PC-3 (cell line): ENCODE results near the gene CELF1. TPM values are rescaled to one million over a fixed set of nuclear protein-coding genes. Genes with fewer than 3 reads are reported as not detected.

Experiments used
- ATAC-seq: fragments of 200-7000 bp; cut with Tn5 transposase; 2 replicates; pipeline ENCODE4 v1.9.1; 2020; ENCODE audit warnings: mild to moderate bottlenecking, moderate library complexity
- BruUV-seq: library from RNA; stranded (reverse); fragments of 400-500 nt; replicated peaks from 2 replicates; lab custom pipeline; 2021; lab: Mats Ljungman, UMichigan
- CTCF ChIA-PET: fragments of 300-600 bp; sonication (Branson Sonifier 250); formaldehyde crosslinking; loops from one replicate; lab custom pipeline; 2022; ENCODE audit warnings: antibody characterized with exemption; lab: Charles Lee
- POLR2A ChIA-PET: fragments of 300-600 bp; sonication (Branson Sonifier 250); formaldehyde crosslinking; loops from one replicate; lab custom pipeline; 2022; ENCODE audit warnings: antibody characterized with exemption; ENCODE audit not compliant: unreplicated experiment; lab: Charles Lee
- DNase-seq: peaks from one replicate; pipeline ENCODE4 v3.0.0-alpha.2; 2015
- H2AFZ ChIP-seq: fragments of 300-600 bp; sonication (generic); 2 replicates; pipeline ENCODE4 v1.6.0; 2016; ENCODE audit warnings: antibody characterized with exemption, low read length
- H3F3A ChIP-seq: fragments of 300-600 bp; sonication (generic); one replicate; pipeline ENCODE4 v1.6.0; 2017; ENCODE audit warnings: antibody characterized with exemption, low read length, control low read depth, mild to moderate bottlenecking; ENCODE audit not compliant: unreplicated experiment
- H3K27ac ChIP-seq: fragments of 300-600 bp; sonication (generic); 2 replicates; pipeline ENCODE4 v1.5.1; 2016; ENCODE audit warnings: mild to moderate bottlenecking, low read length
- H3K27me3 ChIP-seq: fragments of 300-600 bp; sonication (generic); 2 replicates; pipeline ENCODE4 v1.6.1; 2016; ENCODE audit warnings: low read length, mixed read lengths
- H3K36me3 ChIP-seq: fragments of 300-600 bp; sonication (generic); 2 replicates; pipeline ENCODE4 v1.6.1; 2016; ENCODE audit warnings: low read depth, mixed run types, low read length, mixed read lengths
- H3K4me1 ChIP-seq: fragments of 300-600 bp; sonication (generic); 2 replicates; pipeline ENCODE4 v1.5.1; 2016; ENCODE audit warnings: low read length; ENCODE audit not compliant: insufficient read depth
- H3K4me2 ChIP-seq: fragments of 300-600 bp; sonication (generic); 2 replicates; pipeline ENCODE4 v1.6.0; 2016; ENCODE audit warnings: low read length
- H3K4me3 ChIP-seq: fragments of 300-600 bp; sonication (generic); 2 replicates; pipeline ENCODE4 v1.5.1; 2016; ENCODE audit warnings: mild to moderate bottlenecking, low read length, mixed read lengths
- H3K79me2 ChIP-seq: fragments of 300-600 bp; sonication (generic); 2 replicates; pipeline ENCODE4 v1.6.1; 2017; ENCODE audit warnings: low read length, mixed read lengths
- H3K9ac ChIP-seq: fragments of 300-600 bp; sonication (generic); 2 replicates; pipeline ENCODE4 v1.6.0; 2016; ENCODE audit warnings: mild to moderate bottlenecking, low read length
- H3K9me2 ChIP-seq: fragments of 300-600 bp; sonication (generic); replicated peaks from 2 replicates; pipeline ENCODE4 v1.6.1; 2016; ENCODE audit warnings: mixed run types, low read length, mixed read lengths
- H3K9me3 ChIP-seq: fragments of 300-600 bp; sonication (generic); 2 replicates; pipeline ENCODE4 v1.6.1; 2016; ENCODE audit warnings: low read length, mixed read lengths
- H4K20me1 ChIP-seq: fragments of 300-600 bp; sonication (generic); 2 replicates; pipeline ENCODE4 v1.6.1; 2016; ENCODE audit warnings: low read length, mixed read lengths
- CTCF ChIP-seq: fragments of 300-600 bp; sonication (generic); conservative IDR thresholded peaks from 2 replicates; pipeline ENCODE4 v1.5.1; 2017; ENCODE audit warnings: antibody characterized with exemption, low read depth, mild to moderate bottlenecking, low read length
- EZH2 ChIP-seq: fragments of 300-600 bp; sonication (generic); IDR thresholded peaks from one replicate; pipeline ENCODE4 v1.6.1; 2017; ENCODE audit warnings: antibody characterized with exemption, mild to moderate bottlenecking, low read length; ENCODE audit not compliant: unreplicated experiment
- EZH2phosphoT487 ChIP-seq: fragments of 300-600 bp; sonication (generic); IDR thresholded peaks from 2 replicates; pipeline ENCODE4 v1.6.1; 2018; ENCODE audit warnings: mild to moderate bottlenecking, antibody characterized with exemption, low read length, borderline replicate concordance
- intact Hi-C: fragments of 100-400 bp; cut with micrococcal nuclease; formaldehyde crosslinking; loops from 2 replicates; pipeline ENCODE4 v1.9.0; 2023
- total RNA-seq: library from RNA; depleted of rRNA; stranded (reverse); fragments of >200 nt; gene quantifications from 2 replicates; pipeline ENCODE4 v1.2.3, GENCODE V29; 2014

CELF1 gene
- total RNA-seq, 1 experiment from 2014 or later = 80.1 TPM

- no peaks in the 10 kb centered on the region for H3K4me1 ChIP-seq
- H3K9me2 ChIP-seq = no peaks in the 10 kb centered on the region
- H3K79me2 ChIP-seq = no peaks in the 10 kb centered on the region
- H3K9me3 ChIP-seq = no peaks in the 10 kb centered on the region
- ATAC-seq (no peak), DNase-seq (no peak)
- no TSS peak for BruUV-seq
- no peak overlapping the region for H3K27ac ChIP-seq
- H4K20me1 ChIP-seq = no peaks in the 10 kb centered on the region
- H3K4me3 ChIP-seq = no peak overlapping the region
- H3K36me3 ChIP-seq = no peaks in the 10 kb centered on the region
- CTCF ChIA-PET = no interaction called here
- no peak overlapping the region for H2AFZ ChIP-seq
- no peak overlapping the region for H3K9ac ChIP-seq
- intact Hi-C loops = no loop called here
- H3K4me2 ChIP-seq = no peak overlapping the region
- H3F3A ChIP-seq = no peaks in the 10 kb centered on the region
- POLR2A ChIA-PET = no interaction called here
- no peaks in the 10 kb centered on the region for H3K27me3 ChIP-seq
- TF ChIP-seq EZH2phosphoT487 = no peak
- no peak for TF ChIP-seq CTCF
- no peak for TF ChIP-seq EZH2
These were observed 112.9 kb downstream of the CELF1 start for GRCh38 chr11:47440054-47440476.

DNA sequence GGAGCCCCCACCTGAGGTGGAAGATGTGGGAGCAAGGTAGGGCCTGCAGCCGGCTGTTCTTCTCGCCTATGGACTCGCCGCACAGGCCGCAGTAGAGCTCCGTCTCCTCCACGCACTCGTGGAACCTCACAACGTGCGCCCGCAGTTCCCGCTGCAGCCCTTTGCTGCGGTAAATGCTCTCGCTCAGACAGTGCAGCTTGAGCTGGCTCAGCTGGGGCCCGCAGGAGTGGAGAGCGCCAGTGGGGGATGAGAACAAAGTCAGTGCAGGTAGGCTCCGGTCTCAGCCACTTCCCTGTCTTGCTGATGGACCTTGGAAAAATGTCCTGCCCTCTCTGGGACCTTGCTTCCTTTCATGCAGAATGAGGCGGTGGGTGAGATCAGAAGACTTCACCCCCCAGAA, 114.2 kb downstream of the CELF1 start:
- H4K20me1 ChIP-seq = no peaks in the 10 kb centered on the region
- TF ChIP-seq EZH2 (no peak), EZH2phosphoT487 (no peak), CTCF (no peak)
- ChIA-PET CTCF (no interaction called here), POLR2A (no interaction called here)
- no peak overlapping the region for H3K9ac ChIP-seq
- H3F3A ChIP-seq = no peaks in the 10 kb centered on the region
- no peak overlapping the region for H3K27ac ChIP-seq
- no peaks in the 10 kb centered on the region for H3K4me1 ChIP-seq
- H3K9me3 ChIP-seq = no peaks in the 10 kb centered on the region
- intact Hi-C loops = no loop called here
- H3K79me2 ChIP-seq = no peaks in the 10 kb centered on the region
- no peaks in the 10 kb centered on the region for H3K36me3 ChIP-seq
- no peak overlapping the region for H2AFZ ChIP-seq
- BruUV-seq = no TSS peak
- no peak for DNase-seq
- no peaks in the 10 kb centered on the region for H3K27me3 ChIP-seq
- no peak for ATAC-seq
- no peak overlapping the region for H3K4me2 ChIP-seq
- no peak overlapping the region for H3K4me3 ChIP-seq
- no peaks in the 10 kb centered on the region for H3K9me2 ChIP-seq

DNA sequence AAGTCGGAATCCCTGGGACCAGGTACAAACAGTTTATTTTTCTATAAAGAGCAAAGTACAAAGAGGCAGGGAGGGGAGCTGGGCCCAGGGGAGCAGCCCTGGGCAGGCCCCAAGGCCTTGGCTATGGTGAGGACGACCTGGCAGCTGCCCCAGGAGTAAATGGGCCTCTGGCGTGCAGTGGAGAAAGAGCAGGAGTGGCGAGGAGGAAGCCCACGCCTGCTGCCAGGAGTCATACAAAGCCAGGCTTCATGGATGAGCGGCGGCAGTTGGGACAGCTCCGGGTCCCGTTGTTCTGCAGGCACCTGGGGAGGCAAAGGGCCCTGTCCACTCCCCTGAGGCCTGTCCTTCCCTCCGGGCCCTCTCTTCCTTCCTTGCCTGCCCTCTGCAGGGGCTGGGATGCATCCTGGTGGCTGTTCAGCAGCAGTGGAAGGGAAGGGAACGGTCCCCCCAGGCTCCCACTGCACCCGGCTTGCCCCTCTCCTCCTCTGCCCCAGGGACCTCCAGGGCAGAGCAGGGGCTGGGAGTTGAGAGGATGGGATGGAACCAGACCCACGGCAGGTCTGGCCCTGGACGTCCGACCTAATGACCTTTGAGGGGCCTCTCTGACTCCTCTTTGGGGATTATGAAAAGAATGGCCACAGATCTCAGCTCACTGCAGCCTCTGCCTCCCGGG, 115.0 kb downstream of the CELF1 start:
- ChIA-PET CTCF (no interaction called here), POLR2A (no interaction called here)
- DNase-seq = no peak
- Histone ChIP-seq H2AFZ (no peak overlapping the region), H3K9me2 (no peaks in the 10 kb centered on the region), H3K9me3 (no peaks in the 10 kb centered on the region), H3K36me3 (no peaks in the 10 kb centered on the region), H3K4me3 (no peak overlapping the region), H4K20me1 (no peaks in the 10 kb centered on the region), H3F3A (no peaks in the 10 kb centered on the region), H3K27ac (no peak overlapping the region), H3K79me2 (no peaks in the 10 kb centered on the region), H3K4me2 (no peak overlapping the region), H3K27me3 (no peaks in the 10 kb centered on the region), H3K9ac (no peak overlapping the region), H3K4me1 (no peaks in the 10 kb centered on the region)
- no TSS peak for BruUV-seq
- ATAC-seq = no peak
- intact Hi-C loops = no loop called here
- TF ChIP-seq EZH2phosphoT487 (no peak), EZH2 (no peak), CTCF (no peak)
